ENCODE data around the gene C3orf22.

DNA sequence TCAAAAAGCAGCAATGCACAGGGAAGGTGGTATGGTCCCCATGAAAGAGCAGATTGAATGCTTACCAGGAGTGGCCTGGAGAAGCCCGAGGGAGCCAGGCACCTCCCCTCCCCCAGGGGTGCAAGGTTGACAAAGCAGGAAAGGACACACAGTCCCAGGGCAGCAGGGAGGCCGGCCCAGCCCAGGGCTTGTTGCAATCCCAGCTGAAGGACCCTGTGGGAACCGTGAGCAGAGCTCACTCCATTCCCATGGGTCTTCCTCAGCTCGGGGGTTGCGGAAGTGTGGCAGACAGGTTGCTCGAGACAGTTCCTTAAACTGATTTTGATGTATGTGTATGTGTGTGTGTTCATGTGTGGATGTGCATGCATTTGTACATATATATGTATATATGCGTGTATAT, 57.0 kb downstream of the C3orf22 start:
- TF ChIP-seq, protein P1, sequence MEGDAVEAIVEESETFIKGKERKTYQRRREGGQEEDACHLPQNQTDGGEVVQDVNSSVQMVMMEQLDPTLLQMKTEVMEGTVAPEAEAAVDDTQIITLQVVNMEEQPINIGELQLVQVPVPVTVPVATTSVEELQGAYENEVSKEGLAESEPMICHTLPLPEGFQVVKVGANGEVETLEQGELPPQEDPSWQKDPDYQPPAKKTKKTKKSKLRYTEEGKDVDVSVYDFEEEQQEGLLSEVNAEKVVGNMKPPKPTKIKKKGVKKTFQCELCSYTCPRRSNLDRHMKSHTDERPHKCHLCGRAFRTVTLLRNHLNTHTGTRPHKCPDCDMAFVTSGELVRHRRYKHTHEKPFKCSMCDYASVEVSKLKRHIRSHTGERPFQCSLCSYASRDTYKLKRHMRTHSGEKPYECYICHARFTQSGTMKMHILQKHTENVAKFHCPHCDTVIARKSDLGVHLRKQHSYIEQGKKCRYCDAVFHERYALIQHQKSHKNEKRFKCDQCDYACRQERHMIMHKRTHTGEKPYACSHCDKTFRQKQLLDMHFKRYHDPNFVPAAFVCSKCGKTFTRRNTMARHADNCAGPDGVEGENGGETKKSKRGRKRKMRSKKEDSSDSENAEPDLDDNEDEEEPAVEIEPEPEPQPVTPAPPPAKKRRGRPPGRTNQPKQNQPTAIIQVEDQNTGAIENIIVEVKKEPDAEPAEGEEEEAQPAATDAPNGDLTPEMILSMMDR (IDR thresholded peaks at IDR 0.05; ENCODE audit: low read length), result no peak
- TF ChIP-seq EZH2phosphoT487 (IDR thresholded peaks at IDR 0.05; ENCODE audit: low read length) (no peak), EZH2 (optimal IDR thresholded peaks at IDR 0.05; ENCODE audit: low read depth, low read length) (no peak)
